ENCODE measurements around the gene HIKESHI. TPM values are rescaled to one million over a fixed set of nuclear protein-coding genes. Genes with fewer than 3 reads are reported as not detected.
A peak's percentile ranks its signal among the peaks of the same experiment; 100 is the strongest.

HIKESHI gene
- total RNA-seq, 4 donors from 2014 or later: 9.1 to 19.4 (median 15.6) TPM

DNA sequence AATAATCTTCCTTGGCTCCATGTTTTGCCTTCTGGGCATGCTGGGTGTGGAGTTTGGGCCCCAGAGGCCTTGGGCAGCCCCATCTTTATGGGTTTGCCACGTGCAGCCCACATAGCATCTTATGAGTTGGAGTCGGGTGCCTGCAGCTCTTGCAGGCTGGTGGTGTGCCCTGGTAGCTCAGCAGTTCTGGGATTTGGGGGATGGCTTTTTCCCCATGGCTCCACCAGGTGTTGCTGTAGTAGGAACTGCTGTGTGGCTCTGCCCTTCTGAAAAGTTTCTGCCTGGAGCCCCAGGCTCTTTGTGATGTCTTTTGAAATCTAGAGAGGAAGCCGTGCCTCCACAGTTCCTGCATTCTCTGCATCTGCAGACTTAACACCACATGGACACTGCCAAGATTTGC is 40.7 kb upstream of the HIKESHI start:
- Histone ChIP-seq H3K27me3 (no peaks in the 10 kb centered on the region), H3K27ac (no peak overlapping the region), H3K4me3 (no peak overlapping the region), H3K36me3 (peaks cover 0 to 62% (median 2%) of the 10 kb centered on the region in 3 donors), H3K9me3 (no peaks in the 10 kb centered on the region), H3K4me1 (no peaks in the 10 kb centered on the region)
- TF ChIP-seq, protein P1, sequence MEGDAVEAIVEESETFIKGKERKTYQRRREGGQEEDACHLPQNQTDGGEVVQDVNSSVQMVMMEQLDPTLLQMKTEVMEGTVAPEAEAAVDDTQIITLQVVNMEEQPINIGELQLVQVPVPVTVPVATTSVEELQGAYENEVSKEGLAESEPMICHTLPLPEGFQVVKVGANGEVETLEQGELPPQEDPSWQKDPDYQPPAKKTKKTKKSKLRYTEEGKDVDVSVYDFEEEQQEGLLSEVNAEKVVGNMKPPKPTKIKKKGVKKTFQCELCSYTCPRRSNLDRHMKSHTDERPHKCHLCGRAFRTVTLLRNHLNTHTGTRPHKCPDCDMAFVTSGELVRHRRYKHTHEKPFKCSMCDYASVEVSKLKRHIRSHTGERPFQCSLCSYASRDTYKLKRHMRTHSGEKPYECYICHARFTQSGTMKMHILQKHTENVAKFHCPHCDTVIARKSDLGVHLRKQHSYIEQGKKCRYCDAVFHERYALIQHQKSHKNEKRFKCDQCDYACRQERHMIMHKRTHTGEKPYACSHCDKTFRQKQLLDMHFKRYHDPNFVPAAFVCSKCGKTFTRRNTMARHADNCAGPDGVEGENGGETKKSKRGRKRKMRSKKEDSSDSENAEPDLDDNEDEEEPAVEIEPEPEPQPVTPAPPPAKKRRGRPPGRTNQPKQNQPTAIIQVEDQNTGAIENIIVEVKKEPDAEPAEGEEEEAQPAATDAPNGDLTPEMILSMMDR (IDR thresholded peaks at IDR 0.05): no peak
- TF ChIP-seq POLR2A (IDR thresholded peaks at IDR 0.05): no peak
- DNase-seq: no peak

DNA sequence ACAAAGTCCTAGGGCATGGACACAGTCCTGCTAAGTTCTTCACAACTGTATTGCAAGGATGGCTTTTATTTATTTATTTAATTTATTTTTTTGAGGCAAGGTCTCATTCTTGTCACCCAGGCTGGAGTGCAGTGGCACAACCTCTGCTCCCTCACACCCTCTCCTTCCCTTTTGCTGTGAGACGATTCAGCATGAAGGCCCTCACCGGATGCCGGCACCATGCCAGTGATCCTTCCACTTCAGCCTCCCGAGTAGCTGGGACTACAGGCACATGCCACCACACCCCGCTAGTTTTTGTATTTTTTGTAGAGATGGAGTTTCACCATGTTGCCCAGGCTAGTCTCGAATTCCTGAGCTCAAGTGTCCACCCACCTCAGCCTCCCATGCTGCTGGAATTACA is 39.7 kb upstream of the HIKESHI start:
- Histone ChIP-seq H3K4me1 (no peaks in the 10 kb centered on the region), H3K4me3 (no peak overlapping the region), H3K36me3 (peaks cover 0 to 52% (median 0%) of the 10 kb centered on the region in 3 donors), H3K27ac (no peak overlapping the region), H3K27me3 (no peaks in the 10 kb centered on the region), H3K9me3 (no peaks in the 10 kb centered on the region)
- no peak for DNase-seq
- no peak for TF ChIP-seq POLR2A (IDR thresholded peaks at IDR 0.05)
- TF ChIP-seq, protein P1 (IDR thresholded peaks at IDR 0.05): no peak

DNA sequence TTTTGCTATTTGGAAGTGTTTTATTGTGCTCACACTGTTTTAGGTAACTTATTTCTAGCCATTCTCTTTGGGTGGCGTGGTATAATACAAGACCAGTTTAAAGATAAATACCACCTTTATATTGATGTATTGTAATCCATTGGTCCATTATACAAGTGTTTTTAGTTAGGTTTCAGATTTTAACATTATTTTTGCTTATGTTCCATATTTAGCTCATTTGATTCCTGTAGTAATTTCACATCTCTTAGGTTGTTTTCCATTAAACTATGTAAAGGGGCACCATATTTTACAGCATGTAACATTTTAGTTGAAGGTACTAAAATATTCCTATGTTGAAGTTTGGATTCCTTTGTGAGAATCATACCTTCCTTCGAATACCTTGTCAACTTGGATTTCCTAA is 37.4 kb upstream of the HIKESHI start:
- Histone ChIP-seq H3K4me1 (no peaks in the 10 kb centered on the region), H3K4me3 (no peak overlapping the region), H3K27me3 (no peaks in the 10 kb centered on the region), H3K9me3 (no peaks in the 10 kb centered on the region), H3K27ac (no peak overlapping the region), H3K36me3 (peaks cover 0 to 40% (median 0%) of the 10 kb centered on the region in 3 donors)
- no peak for TF ChIP-seq POLR2A (IDR thresholded peaks at IDR 0.05)
- TF ChIP-seq, protein P1 (IDR thresholded peaks at IDR 0.05): no peak
- DNase-seq: no peak

DNA sequence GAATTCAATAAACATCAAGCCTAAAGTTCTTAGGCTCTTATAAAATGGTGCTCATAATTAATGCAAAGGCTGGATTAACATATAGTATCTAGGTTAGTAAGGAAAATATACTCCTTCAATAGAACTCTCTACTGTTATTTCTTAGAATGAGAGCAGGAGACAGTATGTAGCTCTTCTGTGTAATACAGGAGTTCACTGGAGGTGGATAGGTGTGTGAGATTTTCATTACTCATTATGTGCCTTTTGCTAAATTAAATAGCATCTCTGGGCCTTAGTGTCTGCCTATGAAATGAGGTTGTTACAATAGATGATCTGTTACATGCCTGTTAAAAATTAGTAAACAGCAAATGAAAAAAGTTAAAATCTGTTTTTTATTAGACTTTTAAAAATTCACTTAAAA is 36.8 kb upstream of the HIKESHI start:
- Histone ChIP-seq H3K4me1 (no peaks in the 10 kb centered on the region), H3K36me3 (peaks cover 0 to 34% (median 0%) of the 10 kb centered on the region in 3 donors), H3K4me3 (no peak overlapping the region), H3K27me3 (no peaks in the 10 kb centered on the region), H3K9me3 (no peaks in the 10 kb centered on the region), H3K27ac (no peak overlapping the region)
- TF ChIP-seq POLR2A (IDR thresholded peaks at IDR 0.05): no peak
- TF ChIP-seq, protein P1 (IDR thresholded peaks at IDR 0.05): no peak
- DNase-seq: no peak

DNA sequence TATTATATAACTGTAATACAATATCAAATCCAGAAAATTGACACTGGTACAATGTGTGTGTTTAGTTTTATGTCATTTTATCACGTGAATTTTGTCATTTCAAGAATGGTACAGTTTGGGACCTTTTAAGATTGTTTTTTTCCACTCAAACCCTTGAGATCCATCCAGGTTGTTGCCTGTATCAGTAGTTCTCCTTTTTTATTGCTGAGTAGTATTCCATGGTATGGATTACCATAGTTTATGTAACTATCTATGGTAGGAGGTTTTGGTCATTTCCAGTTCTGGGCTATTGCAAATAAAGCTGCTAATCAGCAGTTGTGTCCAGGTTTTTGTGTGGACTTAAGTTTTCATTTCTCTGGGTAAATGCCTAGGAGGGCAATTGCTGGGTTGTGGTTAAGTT is 32.4 kb upstream of the HIKESHI start:
- peaks cover 0 to 12% (median 0%) of the 10 kb centered on the region in 3 donors for H3K36me3 ChIP-seq
- no peaks in the 10 kb centered on the region for H3K27me3 ChIP-seq
- no peak for DNase-seq
- no peaks in the 10 kb centered on the region for H3K9me3 ChIP-seq
- H3K4me3 ChIP-seq: no peak overlapping the region
- no peak for TF ChIP-seq POLR2A (IDR thresholded peaks at IDR 0.05)
- TF ChIP-seq, protein P1 (IDR thresholded peaks at IDR 0.05): no peak
- H3K27ac ChIP-seq: no peak overlapping the region
- H3K4me1 ChIP-seq: no peaks in the 10 kb centered on the region

DNA sequence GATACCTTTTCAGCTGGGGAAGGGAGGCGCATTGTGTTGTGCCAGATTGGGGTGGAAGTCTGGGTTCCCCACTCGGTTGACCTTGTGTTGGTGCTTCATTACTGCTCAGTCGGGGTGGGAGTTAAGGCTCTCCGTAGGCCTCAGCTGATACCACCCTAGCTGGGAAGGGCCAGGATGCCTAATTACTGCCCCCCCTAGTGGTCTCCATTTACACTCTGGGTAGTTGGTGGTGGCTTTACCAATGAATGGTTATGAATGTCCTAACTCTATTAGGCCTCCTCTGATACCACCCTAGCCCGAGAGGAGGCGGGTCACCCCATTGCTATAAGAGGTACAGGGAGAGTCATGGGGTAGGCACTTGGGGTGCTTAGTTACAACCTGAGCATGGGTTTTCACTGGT is 27.5 kb upstream of the HIKESHI start:
- Histone ChIP-seq H3K36me3 (peaks cover 0 to 36% (median 0%) of the 10 kb centered on the region in 3 donors), H3K9me3 (no peaks in the 10 kb centered on the region), H3K4me3 (no peak overlapping the region), H3K4me1 (no peaks in the 10 kb centered on the region), H3K27me3 (no peaks in the 10 kb centered on the region), H3K27ac (no peak overlapping the region)
- no peak for TF ChIP-seq POLR2A (IDR thresholded peaks at IDR 0.05)
- TF ChIP-seq, protein P1 (IDR thresholded peaks at IDR 0.05): peak in 1 of 6 experiments; percentile 2
- no peak for DNase-seq

All from Peyer's patch (tissue), 4 donors.